Measurements from ENCODE around the gene FAM3B.

The FAM3B gene

GRCh38 chr21:41378849-41379248, 62.2 kb downstream of the FAM3B start:
- Histone ChIP-seq H3K27me3 (ENCODE audit: insufficient read depth, poor library complexity, severe bottlenecking) (no peaks in the 10 kb centered on the region), H3K4me3 (replicated peaks; ENCODE audit: insufficient read depth, low read length) (no peak overlapping the region), H3K27ac (replicated peaks) (no peak overlapping the region)
- no peak for DNase-seq (ENCODE audit: low read depth in 1 of 2, low spot score in 1 of 2)
- TF ChIP-seq REST (IDR thresholded peaks at IDR 0.05; ENCODE audit: insufficient replicate concordance, low read depth): no peak
- TF ChIP-seq POLR2AphosphoS5 (IDR thresholded peaks at IDR 0.05; ENCODE audit: low read depth): no peak

GRCh38 chr21:41379901-41380300, 63.3 kb downstream of the FAM3B start:
- Histone ChIP-seq H3K4me3 (replicated peaks; ENCODE audit: insufficient read depth, low read length) (no peak overlapping the region), H3K27ac (replicated peaks) (no peak overlapping the region), H3K27me3 (ENCODE audit: insufficient read depth, poor library complexity, severe bottlenecking) (no peaks in the 10 kb centered on the region)
- TF ChIP-seq GABPA (IDR thresholded peaks at IDR 0.05; ENCODE audit: low read depth): no peak
- no peak for DNase-seq (ENCODE audit: low read depth in 1 of 2, low spot score in 1 of 2)

- Histone ChIP-seq H3K27me3 (ENCODE audit: insufficient read depth, poor library complexity, severe bottlenecking) (no peaks in the 10 kb centered on the region), H3K27ac (replicated peaks) (no peak overlapping the region), H3K4me3 (replicated peaks; ENCODE audit: insufficient read depth, low read length) (no peak overlapping the region)
- TF ChIP-seq REST (IDR thresholded peaks at IDR 0.05; ENCODE audit: insufficient replicate concordance, low read depth) (no peak), POLR2AphosphoS5 (IDR thresholded peaks at IDR 0.05; ENCODE audit: low read depth) (no peak), SPI1 (IDR thresholded peaks at IDR 0.05; ENCODE audit: borderline replicate concordance, low read depth) (no peak), CTCF (IDR thresholded peaks at IDR 0.05; ENCODE audit: insufficient read depth, low read length) (no peak), GABPA (IDR thresholded peaks at IDR 0.05; ENCODE audit: low read depth) (no peak)
- no peak for DNase-seq (ENCODE audit: low read depth in 1 of 2, low spot score in 1 of 2)
These were observed 65.1 kb downstream of the FAM3B start for GRCh38 chr21:41381731-41382130.

GRCh38 chr21:41387042-41387819, 70.6 kb downstream of the FAM3B start:
- no peak overlapping the region for H3K27ac ChIP-seq (replicated peaks)
- TF ChIP-seq SPI1 (IDR thresholded peaks at IDR 0.05; ENCODE audit: borderline replicate concordance, low read depth): no peak
- TF ChIP-seq POLR2AphosphoS5 (IDR thresholded peaks at IDR 0.05; ENCODE audit: low read depth): no peak
- no peak for TF ChIP-seq CTCF (IDR thresholded peaks at IDR 0.05; ENCODE audit: insufficient read depth, low read length)
- TF ChIP-seq REST (IDR thresholded peaks at IDR 0.05; ENCODE audit: insufficient replicate concordance, low read depth): no peak
- no peak for TF ChIP-seq GABPA (IDR thresholded peaks at IDR 0.05; ENCODE audit: low read depth)
- no peak overlapping the region for H3K4me3 ChIP-seq (replicated peaks; ENCODE audit: insufficient read depth, low read length)
- no peaks in the 10 kb centered on the region for H3K27me3 ChIP-seq (ENCODE audit: insufficient read depth, poor library complexity, severe bottlenecking)
- no peak for DNase-seq (ENCODE audit: low read depth in 1 of 2, low spot score in 1 of 2)
